ENCODE measurements around the gene TNFRSF19. TPM values are rescaled to one million over a fixed set of nuclear protein-coding genes. Genes with fewer than 3 reads are reported as not detected.

The TNFRSF19 gene
- total RNA-seq, 1 donor from 2014 or later: 1.6 TPM

- Mint-ChIP-seq H3K9me3 (ENCODE audit: unreplicated experiment) (peaks cover 3% of the 10 kb centered on the region), H3K4me1 (ENCODE audit: unreplicated experiment) (peaks cover 40% of the 10 kb centered on the region), H3K36me3 (ENCODE audit: unreplicated experiment) (no peaks in the 10 kb centered on the region), H3K27ac (ENCODE audit: unreplicated experiment) (no peak overlapping the region), H3K4me3 (ENCODE audit: unreplicated experiment) (no peak overlapping the region), H3K27me3 (ENCODE audit: unreplicated experiment) (no peaks in the 10 kb centered on the region)
- no peak for DNase-seq (ENCODE audit: extremely low spot score, unreplicated experiment)
- no peak for TF ChIP-seq CTCF (IDR thresholded peaks at IDR 0.05)
These were observed 43.4 kb downstream of the TNFRSF19 start for GRCh38 chr13:23613596-23613995.

- Mint-ChIP-seq H3K27me3 (ENCODE audit: unreplicated experiment) (no peaks in the 10 kb centered on the region), H3K27ac (ENCODE audit: unreplicated experiment) (no peak overlapping the region), H3K4me3 (ENCODE audit: unreplicated experiment) (no peak overlapping the region), H3K9me3 (ENCODE audit: unreplicated experiment) (peaks cover 8% of the 10 kb centered on the region), H3K4me1 (ENCODE audit: unreplicated experiment) (peaks cover 20% of the 10 kb centered on the region), H3K36me3 (ENCODE audit: unreplicated experiment) (no peaks in the 10 kb centered on the region)
- TF ChIP-seq CTCF (IDR thresholded peaks at IDR 0.05): no peak
- DNase-seq (ENCODE audit: extremely low spot score, unreplicated experiment): no peak
These were observed 45.3 kb downstream of the TNFRSF19 start for GRCh38 chr13:23615395-23616081.

- H3K4me1 Mint-ChIP-seq (ENCODE audit: unreplicated experiment): peaks cover 15% of the 10 kb centered on the region
- H3K36me3 Mint-ChIP-seq (ENCODE audit: unreplicated experiment): no peaks in the 10 kb centered on the region
These were observed 46.0 kb downstream of the TNFRSF19 start for GRCh38 chr13:23616228-23616627.

GRCh38 chr13:23617551-23618024 is 47.4 kb downstream of the TNFRSF19 start:
- Mint-ChIP-seq H3K36me3 (ENCODE audit: unreplicated experiment) (no peaks in the 10 kb centered on the region), H3K27me3 (ENCODE audit: unreplicated experiment) (no peaks in the 10 kb centered on the region), H3K4me1 (ENCODE audit: unreplicated experiment) (peaks cover 16% of the 10 kb centered on the region), H3K27ac (ENCODE audit: unreplicated experiment) (no peak overlapping the region), H3K4me3 (ENCODE audit: unreplicated experiment) (no peak overlapping the region), H3K9me3 (ENCODE audit: unreplicated experiment) (peaks cover 8% of the 10 kb centered on the region)
- DNase-seq (ENCODE audit: extremely low spot score, unreplicated experiment): no peak
- TF ChIP-seq CTCF (IDR thresholded peaks at IDR 0.05): no peak

More at GRCh38 chr13:23616228-23616627, 46.0 kb downstream of the TNFRSF19 start:
- H3K27me3 Mint-ChIP-seq (ENCODE audit: unreplicated experiment): no peaks in the 10 kb centered on the region
- no peak overlapping the region for H3K27ac Mint-ChIP-seq (ENCODE audit: unreplicated experiment)
- DNase-seq (ENCODE audit: extremely low spot score, unreplicated experiment): no peak
- H3K4me3 Mint-ChIP-seq (ENCODE audit: unreplicated experiment): no peak overlapping the region
- no peak for TF ChIP-seq CTCF (IDR thresholded peaks at IDR 0.05)
- peaks cover 8% of the 10 kb centered on the region for H3K9me3 Mint-ChIP-seq (ENCODE audit: unreplicated experiment)

- no peak for DNase-seq (ENCODE audit: extremely low spot score, unreplicated experiment)
- no peak for TF ChIP-seq CTCF (IDR thresholded peaks at IDR 0.05)
- H3K36me3 Mint-ChIP-seq (ENCODE audit: unreplicated experiment): no peaks in the 10 kb centered on the region
- H3K4me3 Mint-ChIP-seq (ENCODE audit: unreplicated experiment): no peak overlapping the region
- H3K27me3 Mint-ChIP-seq (ENCODE audit: unreplicated experiment): no peaks in the 10 kb centered on the region
- peaks cover 8% of the 10 kb centered on the region for H3K9me3 Mint-ChIP-seq (ENCODE audit: unreplicated experiment)
- H3K4me1 Mint-ChIP-seq (ENCODE audit: unreplicated experiment): peaks cover 16% of the 10 kb centered on the region
- no peak overlapping the region for H3K27ac Mint-ChIP-seq (ENCODE audit: unreplicated experiment)
These were observed 48.1 kb downstream of the TNFRSF19 start for GRCh38 chr13:23618341-23618740.
